Activated CD8-positive, alpha-beta T cell treated with anti-CD3 and anti-CD28 coated beads for 36 hours (primary cell): ENCODE measurements around the gene KLHL30. TPM values are rescaled to one million over a fixed set of nuclear protein-coding genes. Genes with fewer than 3 reads are reported as not detected.

Experiments
- ATAC-seq: fragments of 200-7000 bp; cut with Tn5 transposase; one replicate; pipeline ENCODE4 v1.10.0; 2021; ENCODE audit warnings: mild to moderate bottlenecking, moderate library complexity
- CTCF ChIA-PET: fragments of 350-600 bp; sonication (Branson Sonifier 250); formaldehyde crosslinking; loops from one replicate; lab custom pipeline; 2021; ENCODE audit warnings: antibody characterized with exemption; lab: Charles Lee
- POLR2A ChIA-PET: fragments of 350-600 bp; sonication (Branson Sonifier 250); formaldehyde crosslinking; loops from one replicate; lab custom pipeline; 2021; ENCODE audit warnings: antibody characterized with exemption; lab: Charles Lee
- DNase-seq: peaks from one replicate; pipeline ENCODE4 v3.0.0-alpha.2; 2020
- H3K27ac Mint-ChIP-seq: one replicate; pipeline ENCODE4 v1.8.0; 2021; ENCODE audit warnings: mild to moderate bottlenecking, mixed read lengths
- H3K27me3 Mint-ChIP-seq: one replicate; pipeline ENCODE4 v1.8.0; 2021; ENCODE audit warnings: mixed read lengths
- H3K36me3 Mint-ChIP-seq: one replicate; pipeline ENCODE4 v1.8.0; 2021; ENCODE audit warnings: low read depth, mixed read lengths
- H3K4me1 Mint-ChIP-seq: one replicate; pipeline ENCODE4 v1.8.0; 2021; ENCODE audit warnings: low read depth, mixed read lengths
- H3K4me3 Mint-ChIP-seq: one replicate; pipeline ENCODE4 v1.8.0; 2021; ENCODE audit warnings: mild to moderate bottlenecking, moderate library complexity, mixed read lengths
- H3K9me3 Mint-ChIP-seq: one replicate; pipeline ENCODE4 v1.8.0; 2021; ENCODE audit warnings: mixed read lengths
- CTCF ChIP-seq: fragments of 200-600 bp; IDR thresholded peaks from one replicate; pipeline ENCODE4 v1.8.0; 2022; ENCODE audit warnings: antibody characterized with exemption, mild to moderate bottlenecking
- intact Hi-C: fragments of 100-400 bp; cut with micrococcal nuclease; formaldehyde crosslinking; loops from one replicate; pipeline ENCODE4 v1.10.0; 2022
- total RNA-seq, 2 experiments: library from RNA; stranded (reverse); gene quantifications; one replicate each; pipeline ENCODE4 v1.2.3, GENCODE V29; 2021

KLHL30 gene
- total RNA-seq, 2 experiments from 2014 or later, result not detected

DNA sequence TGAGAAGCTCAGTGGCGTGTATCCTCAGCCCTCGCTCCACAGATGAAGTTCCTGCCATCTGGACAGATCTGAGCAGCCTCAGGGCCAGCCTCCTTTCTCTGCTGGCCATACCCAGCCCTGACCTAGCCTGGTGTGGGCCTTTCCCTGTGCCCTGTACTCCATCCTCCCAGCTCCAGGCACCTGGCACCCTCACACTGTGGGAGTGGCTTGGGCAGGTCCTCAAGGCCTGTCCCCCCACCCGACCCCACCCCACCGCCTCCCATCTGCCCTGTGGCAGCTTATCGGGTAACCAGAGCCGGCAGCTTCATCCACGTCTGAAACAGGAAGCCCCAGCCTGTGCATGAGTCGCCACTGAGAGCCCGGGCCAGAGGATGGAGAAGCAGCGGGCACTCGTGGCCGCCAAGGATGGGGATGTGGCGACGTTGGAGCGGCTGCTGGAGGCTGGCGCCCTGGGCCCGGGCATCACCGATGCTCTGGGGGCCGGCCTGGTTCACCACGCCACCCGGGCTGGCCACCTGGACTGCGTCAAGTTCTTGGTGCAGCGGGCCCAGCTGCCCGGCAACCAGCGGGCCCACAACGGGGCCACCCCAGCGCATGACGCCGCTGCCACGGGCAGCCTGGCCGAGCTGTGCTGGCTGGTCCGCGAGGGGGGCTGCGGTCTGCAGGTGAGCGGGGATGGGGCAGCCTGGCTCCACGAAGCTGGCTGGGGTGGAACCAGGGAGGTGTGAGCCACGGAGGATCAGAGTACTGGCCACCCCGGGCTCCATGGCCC lies 38.2 kb upstream of the KLHL30 start, which contains the start of gene ESPNL:
Gene ESPNL, plus strand, starts transcription at position 292 of the 772 bp plus-strand sequence. Its CDS starts 80 bp downstream, at position 372.
- POLR2A ChIA-PET, result interaction anchor here (1.4 to 1.7 kb wide), 2 partner anchors 9 kb away, joined by 4 read pairs; no protein-coding TSS in a partner anchor
- H3K27me3 Mint-ChIP-seq, result no peaks in the 10 kb centered on the region
- H3K4me3 Mint-ChIP-seq, result no peak within 1 kb of the TSS
- no peak within 1 kb of the TSS for H3K27ac Mint-ChIP-seq
- peaks cover 2% of the 10 kb centered on the region for H3K4me1 Mint-ChIP-seq
- no peak for TF ChIP-seq CTCF
- CTCF ChIA-PET, result interaction anchor here (0.9 kb wide), 1 partner anchor 20 kb away, joined by 3 read pairs; no protein-coding TSS in a partner anchor
- no peaks in the 10 kb centered on the region for H3K9me3 Mint-ChIP-seq
- no peak for DNase-seq
- H3K36me3 Mint-ChIP-seq, result peaks cover 3% of the 10 kb centered on the region
- ATAC-seq, result no peak
- intact Hi-C loops, result no loop called here

GRCh38 chr2:238100821-238101771 lies 37.4 kb upstream of the KLHL30 start:
- intact Hi-C loops, result no loop called here
- DNase-seq (no peak), ATAC-seq (no peak)
- Mint-ChIP-seq H3K27me3 (no peaks in the 10 kb centered on the region), H3K27ac (no peak overlapping the region), H3K36me3 (peaks cover 3% of the 10 kb centered on the region), H3K9me3 (no peaks in the 10 kb centered on the region), H3K4me3 (no peak overlapping the region), H3K4me1 (peaks cover 2% of the 10 kb centered on the region)
- POLR2A ChIA-PET, result interaction anchor here (1.0 kb wide), 1 partner anchor 14 kb away, joined by 4 read pairs; no protein-coding TSS in a partner anchor
- CTCF ChIA-PET, result no interaction called here
- TF ChIP-seq CTCF, result no peak

GRCh38 chr2:238101891-238102841 lies 36.3 kb upstream of the KLHL30 start:
- TF ChIP-seq CTCF, result no peak
- Mint-ChIP-seq H3K4me3 (no peak overlapping the region), H3K27me3 (no peaks in the 10 kb centered on the region), H3K4me1 (peaks cover 2% of the 10 kb centered on the region), H3K36me3 (peaks cover 3% of the 10 kb centered on the region), H3K27ac (no peak overlapping the region), H3K9me3 (no peaks in the 10 kb centered on the region)
- DNase-seq, result no peak
- CTCF ChIA-PET, result no interaction called here
- POLR2A ChIA-PET, result interaction anchor here (1.0 kb wide), 1 partner anchor 15 kb away, joined by 4 read pairs; no protein-coding TSS in a partner anchor
- no peak for ATAC-seq
- intact Hi-C loops, result no loop called here

GRCh38 chr2:238102865-238103264 lies 35.6 kb upstream of the KLHL30 start:
- intact Hi-C loops, result no loop called here
- H3K27ac Mint-ChIP-seq, result no peak overlapping the region
- no peak for ATAC-seq
- POLR2A ChIA-PET, result no interaction called here
- peaks cover 2% of the 10 kb centered on the region for H3K4me1 Mint-ChIP-seq
- no peaks in the 10 kb centered on the region for H3K9me3 Mint-ChIP-seq
- no peak overlapping the region for H3K4me3 Mint-ChIP-seq
- no peak for DNase-seq
- H3K36me3 Mint-ChIP-seq, result peaks cover under 1% of the 10 kb centered on the region
- TF ChIP-seq CTCF, result no peak
- no peaks in the 10 kb centered on the region for H3K27me3 Mint-ChIP-seq
- CTCF ChIA-PET, result no interaction called here
